Activated T-helper 1 cell treated with anti-CD3 and anti-CD28 coated beads, Interleukin-2, amount 50 U/mL, for 16 hours (primary cell): ENCODE results near the gene UCP3.

ENCODE experiments used
- DNase-seq, 2 donors: peaks; one replicate each; pipeline ENCODE4 v3.0.0-alpha.2; 2020; ENCODE audit warnings: low read depth in 1 of 2, low spot score in 1 of 2

The UCP3 gene

GRCh38 chr11:73978576-73979086 is 30.3 kb downstream of the UCP3 start:
- no peak for DNase-seq

DNA sequence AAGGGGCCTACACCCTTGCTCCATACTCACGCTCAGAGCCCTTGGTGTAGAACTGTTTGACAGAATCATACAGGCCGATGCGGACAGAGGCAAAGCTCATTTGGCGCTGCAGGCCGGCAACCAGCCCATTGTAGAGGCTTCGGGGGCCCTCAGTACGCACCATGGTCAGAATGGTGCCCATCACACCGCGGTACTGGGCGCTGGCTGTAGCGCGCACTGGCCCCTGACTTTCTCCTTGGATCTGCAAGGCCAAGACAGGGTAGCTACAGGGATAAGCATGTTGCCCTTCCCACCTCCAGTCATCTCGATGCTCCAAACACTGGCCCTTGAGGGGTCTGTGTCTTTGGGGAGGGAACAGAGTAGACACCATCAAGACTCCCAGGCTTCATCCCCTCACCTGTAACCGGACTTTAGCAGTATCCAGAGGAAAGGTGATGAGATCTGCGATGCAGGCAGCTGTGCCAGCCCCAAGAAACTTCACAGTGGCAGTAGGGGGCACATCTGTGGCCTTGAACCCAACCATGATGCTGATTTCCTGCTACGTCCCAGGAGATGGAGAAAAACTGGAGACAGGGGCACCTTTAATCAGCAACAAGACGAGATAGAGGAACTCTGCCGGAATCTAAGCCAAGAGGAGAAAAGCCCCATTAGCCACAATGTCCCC is 30.9 kb downstream of the UCP3 start:
- DNase-seq = no peak

GRCh38 chr11:73976451-73977151 is 32.3 kb downstream of the UCP3 start:
- no peak for DNase-seq

DNA sequence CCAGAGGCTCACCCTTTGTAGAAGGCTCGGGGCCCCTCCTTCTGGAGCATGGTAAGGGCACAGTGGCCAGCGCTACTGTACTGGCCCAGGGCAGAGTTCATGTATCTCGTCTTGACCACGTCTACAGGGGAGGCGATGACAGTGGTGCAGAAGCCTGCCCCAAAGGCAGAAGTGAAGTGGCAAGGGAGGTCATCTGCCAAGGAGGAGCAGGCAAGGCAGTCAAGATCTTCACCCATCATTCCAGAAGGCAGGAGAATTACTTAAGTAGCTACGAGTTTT is 33.5 kb downstream of the UCP3 start:
- no peak for DNase-seq

- DNase-seq = no peak
Measured at GRCh38 chr11:73974604-73975478, 34.0 kb downstream of the UCP3 start.

GRCh38 chr11:73972620-73973449 is 36.0 kb downstream of the UCP3 start:
- no peak for DNase-seq

DNA sequence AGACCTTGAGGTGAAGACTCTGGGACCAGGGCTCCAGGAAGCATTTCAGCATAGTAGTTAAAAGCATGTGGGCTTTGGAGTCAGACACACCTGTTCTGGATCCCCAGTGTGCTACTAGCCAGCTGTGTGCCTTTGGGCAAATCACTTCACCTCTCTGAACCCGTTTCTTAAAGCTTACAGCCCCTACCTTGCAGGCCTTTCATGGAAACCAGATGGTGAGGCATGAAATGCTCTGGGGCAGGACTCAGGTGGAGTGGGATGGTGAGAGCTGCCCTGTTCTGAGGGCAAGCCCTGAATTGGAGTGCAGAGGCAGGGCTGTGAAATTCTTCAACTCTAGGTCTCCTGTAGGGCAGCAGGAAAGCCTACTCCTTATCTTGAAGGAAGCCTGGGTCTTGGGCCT is 36.7 kb downstream of the UCP3 start:
- DNase-seq = no peak

- no peak for DNase-seq
Measured at GRCh38 chr11:73971175-73971719, 37.6 kb downstream of the UCP3 start.

DNA sequence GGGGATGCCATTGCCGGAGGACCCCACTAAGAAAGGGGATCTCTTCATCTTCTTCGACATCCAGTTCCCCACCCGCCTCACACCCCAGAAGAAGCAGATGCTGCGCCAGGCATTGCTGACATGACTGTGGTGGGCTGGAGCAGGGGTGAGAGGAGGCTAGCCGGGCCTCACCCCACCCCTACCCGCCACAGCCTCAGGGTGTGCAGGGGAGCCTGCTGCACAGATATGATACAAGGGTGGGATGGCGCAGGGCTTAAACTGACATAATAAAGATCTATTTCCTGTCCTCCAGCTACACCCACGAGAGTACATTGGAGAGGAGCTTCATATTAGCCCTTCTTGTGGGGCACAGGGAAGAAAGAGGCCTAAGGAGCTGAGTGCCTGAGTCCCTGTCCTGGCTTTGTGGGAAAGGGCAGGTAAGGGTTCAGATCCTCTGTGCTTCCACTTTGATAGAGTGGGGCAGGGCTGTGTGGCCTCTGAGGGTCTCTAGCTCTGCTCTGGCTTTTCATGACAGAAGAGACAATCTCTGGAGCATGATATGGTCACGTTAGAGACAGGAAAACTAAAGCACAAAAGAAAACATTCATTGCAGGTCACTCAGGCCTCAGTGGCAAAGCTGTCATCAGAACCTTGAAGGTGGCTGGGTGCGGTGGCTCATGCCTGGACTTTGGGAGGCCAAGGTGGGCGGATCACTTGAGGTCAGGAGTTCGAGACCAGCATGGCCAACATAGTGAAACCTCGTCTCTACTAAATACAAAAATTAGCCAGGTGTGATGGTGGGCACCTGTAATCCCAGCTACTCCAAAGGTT is 38.7 kb downstream of the UCP3 start:
- no peak for DNase-seq

- DNase-seq = no peak
Measured at GRCh38 chr11:73969091-73969490, 39.8 kb downstream of the UCP3 start.

GRCh38 chr11:73968356-73968966 is 40.4 kb downstream of the UCP3 start:
- DNase-seq = no peak

- DNase-seq = no peak
Measured at GRCh38 chr11:73965764-73966121, 43.1 kb downstream of the UCP3 start.

GRCh38 chr11:73965076-73965763 is 43.7 kb downstream of the UCP3 start:
- no peak for DNase-seq

DNA sequence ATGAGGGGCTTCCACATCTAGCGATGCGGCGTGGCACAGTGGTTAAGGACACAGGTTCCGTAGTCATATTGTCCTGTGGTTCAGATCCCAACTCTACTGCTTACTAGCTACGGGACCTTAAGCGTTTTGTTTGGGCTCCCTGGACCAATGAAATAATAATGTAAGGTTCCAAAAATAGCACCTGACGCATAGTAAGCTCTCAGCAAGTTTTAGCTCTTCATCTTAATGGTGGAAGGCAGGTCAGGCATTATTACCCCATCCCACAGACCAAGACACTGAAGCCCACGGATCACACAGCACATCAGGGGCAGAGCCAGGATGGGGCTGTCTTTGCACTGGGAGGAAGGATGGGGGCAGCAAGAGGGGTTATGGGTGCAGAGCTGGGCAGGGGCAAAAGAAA is 45.0 kb downstream of the UCP3 start:
- DNase-seq = no peak

- DNase-seq = no peak
Measured at GRCh38 chr11:73962101-73962705, 46.7 kb downstream of the UCP3 start.

DNA sequence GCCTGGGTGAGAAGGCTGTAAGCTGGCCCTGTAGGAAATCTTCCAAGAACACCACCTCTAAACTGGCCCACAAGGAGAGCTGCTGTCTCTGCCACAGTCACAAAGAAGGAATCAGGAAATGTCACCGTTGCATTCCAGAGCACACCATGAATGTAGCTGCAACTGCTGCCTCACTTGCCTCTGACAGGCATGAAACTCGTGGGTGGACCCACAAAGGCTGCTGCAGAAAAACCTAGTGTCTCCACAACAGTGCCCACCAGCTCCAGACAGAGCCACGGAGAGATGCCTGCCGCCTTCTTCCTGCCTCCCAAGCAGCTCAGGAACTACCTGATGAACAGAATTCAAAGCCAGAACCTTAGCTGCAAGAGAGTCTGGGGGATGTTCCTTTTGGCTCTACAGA is 47.6 kb downstream of the UCP3 start:
- no peak for DNase-seq

DNA sequence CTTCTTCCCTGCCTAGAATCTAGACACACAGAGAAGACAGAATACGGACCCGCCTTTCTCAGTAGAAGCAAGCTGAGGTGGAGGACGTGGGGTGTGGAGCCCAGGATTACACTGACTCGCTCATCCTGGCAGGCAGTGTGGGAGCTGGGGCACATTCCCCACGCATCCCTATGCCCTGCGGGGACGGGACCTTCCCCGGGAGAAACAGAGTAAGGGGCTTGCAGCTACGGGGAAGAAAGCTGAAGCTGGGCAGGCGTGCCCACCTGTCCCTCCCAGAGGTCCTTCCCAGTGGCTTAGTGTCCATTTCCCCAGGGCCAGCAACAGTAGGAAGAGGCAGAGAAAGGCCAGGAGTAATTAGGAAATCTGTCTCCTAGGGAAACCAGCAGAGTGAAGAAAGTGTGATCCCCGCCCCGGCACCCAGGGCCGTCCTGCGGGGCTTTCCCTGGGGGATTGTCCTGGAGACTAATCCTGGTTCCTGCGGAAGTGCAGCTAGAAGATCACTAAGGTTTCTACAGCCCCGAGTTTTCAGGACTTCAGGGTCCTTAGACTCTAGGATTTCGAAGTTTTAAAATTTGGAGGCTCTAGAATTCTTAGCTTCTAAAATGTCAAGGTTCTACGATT is 50.3 kb downstream of the UCP3 start:
- no peak for DNase-seq

GRCh38 chr11:73957654-73958361 is 51.1 kb downstream of the UCP3 start:
- no peak for DNase-seq
